ENCODE data around the gene CELF2. TPM values are rescaled to one million over a fixed set of nuclear protein-coding genes. Genes with fewer than 3 reads are reported as not detected.

The CELF2 gene
- total and polyA plus RNA-seq, 9 of the 15 experiments (the other 6 are each of a cell fraction or from before 2014, with no cell fraction given) = 4.0 to 20.3 (median 11.1) TPM

- TF ChIP-seq NR2C1 (IDR thresholded peaks at IDR 0.05) (no peak), NR2C1 (tag; IDR thresholded peaks at IDR 0.05) (no peak)
Observed at GRCh38 chr10:11183015-11183414, 165.3 kb downstream of the CELF2 start (continued).

DNA sequence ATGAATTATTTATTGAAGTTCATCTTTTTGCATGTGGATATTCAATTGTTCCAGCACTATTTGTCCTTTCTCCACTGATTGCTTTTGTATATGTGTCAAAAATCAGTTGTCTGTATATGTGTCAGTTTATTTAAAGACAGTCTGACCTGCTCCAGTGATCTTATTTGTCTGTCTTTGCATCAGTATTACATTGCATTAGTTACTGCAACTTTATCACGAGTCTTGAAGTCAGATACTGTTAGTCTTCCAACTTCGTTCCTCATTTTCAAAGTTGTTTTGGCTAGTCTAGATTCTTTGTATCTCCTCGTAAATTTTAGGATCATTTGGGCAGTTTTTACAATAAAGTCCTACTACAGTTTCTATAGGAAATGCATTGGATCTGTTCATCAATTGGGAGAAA, 166.4 kb downstream of the CELF2 start:
- H3K4me3 ChIP-seq = no peak overlapping the region
- intact Hi-C loops (cut with micrococcal nuclease) = no loop called here
- DNase-seq (ENCODE audit: extremely low read depth in 1 of 4, low spot score in 3 of 4) (no peak), FAIRE-seq (no peak), ATAC-seq (no peak)
- no peak overlapping the region for H3K9ac ChIP-seq (ENCODE audit: insufficient read depth in 1 of 2, low read depth in 2 of 2, low read length in 2 of 2)
- 46% methylated on average over 3 of the region's 3 CpGs for WGBS (ENCODE audit: insufficient coverage, low coverage, missing lambda C conversion rate)
- no peaks in the 10 kb centered on the region for H4K20me1 ChIP-seq (replicated peaks; ENCODE audit: control insufficient read depth, insufficient read depth, low read length)
- H3K9me3 ChIP-seq (replicated peaks; ENCODE audit: control insufficient read depth, insufficient read depth, low read depth, low read length) = peaks cover 5% of the 10 kb centered on the region; the same call in 1 of the 2 replicates
- H3K4me1 ChIP-seq (replicated peaks in 1 of 2; ENCODE audit: control insufficient read depth in 2 of 2, insufficient read depth in 2 of 2, low read length in 2 of 2) = peaks cover 0 to 15% of the 10 kb centered on the region in 2 experiments; a peak in 3 of 5 replicates
- H3K27ac ChIP-seq (ENCODE audit: extremely low read depth, low read depth, low read length) = no peak overlapping the region
- ChIA-PET POLR2A (no interaction called here), CTCF (ENCODE audit: low intra/inter-chr PET ratio) (no interaction called here)
- H3K9me1 ChIP-seq (ENCODE audit: control insufficient read depth, insufficient read depth, low read length) = no peaks in the 10 kb centered on the region
- H3K4me2 ChIP-seq (ENCODE audit: insufficient read depth, low read length) = no peak overlapping the region
- H3K79me2 ChIP-seq (ENCODE audit: control insufficient read depth, insufficient read depth, low read length) = peaks cover 9% of the 10 kb centered on the region; the same call in 1 of the 3 replicates
- no TSS peak for BruUV-seq (replicated peaks)
- no peak overlapping the region for H2AFZ ChIP-seq (ENCODE audit: low read depth, low read length)
- H3K36me3 ChIP-seq (ENCODE audit: control insufficient read depth, insufficient read depth, low read length) = peaks cover 3% of the 10 kb centered on the region; the same call in 2 of the 3 replicates
- no peaks in the 10 kb centered on the region for H3K27me3 ChIP-seq (ENCODE audit: control insufficient read depth in 2 of 2, insufficient read depth in 2 of 2, low read length in 2 of 2)
- in situ Hi-C loops (cut with MboI) = no loop called here
- no peak for TF ChIP-seq PTTG1 (tag; IDR thresholded peaks at IDR 0.05; ENCODE audit: low read depth)
- TF ChIP-seq, protein P1, sequence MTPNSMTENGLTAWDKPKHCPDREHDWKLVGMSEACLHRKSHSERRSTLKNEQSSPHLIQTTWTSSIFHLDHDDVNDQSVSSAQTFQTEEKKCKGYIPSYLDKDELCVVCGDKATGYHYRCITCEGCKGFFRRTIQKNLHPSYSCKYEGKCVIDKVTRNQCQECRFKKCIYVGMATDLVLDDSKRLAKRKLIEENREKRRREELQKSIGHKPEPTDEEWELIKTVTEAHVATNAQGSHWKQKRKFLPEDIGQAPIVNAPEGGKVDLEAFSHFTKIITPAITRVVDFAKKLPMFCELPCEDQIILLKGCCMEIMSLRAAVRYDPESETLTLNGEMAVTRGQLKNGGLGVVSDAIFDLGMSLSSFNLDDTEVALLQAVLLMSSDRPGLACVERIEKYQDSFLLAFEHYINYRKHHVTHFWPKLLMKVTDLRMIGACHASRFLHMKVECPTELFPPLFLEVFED (CRISPR knock-in tag; conservative IDR thresholded peaks at IDR 0.05) = no peak
- no peak for TF ChIP-seq CUX1 (CRISPR knock-in tag; IDR thresholded peaks at IDR 0.05)
- no peak for TF ChIP-seq ZNF79 (CRISPR knock-in tag; IDR thresholded peaks at IDR 0.05; ENCODE audit: low read depth)
- no peak for TF ChIP-seq RFX7 (CRISPR knock-in tag; IDR thresholded peaks at IDR 0.05)
- TF ChIP-seq, protein P2, sequence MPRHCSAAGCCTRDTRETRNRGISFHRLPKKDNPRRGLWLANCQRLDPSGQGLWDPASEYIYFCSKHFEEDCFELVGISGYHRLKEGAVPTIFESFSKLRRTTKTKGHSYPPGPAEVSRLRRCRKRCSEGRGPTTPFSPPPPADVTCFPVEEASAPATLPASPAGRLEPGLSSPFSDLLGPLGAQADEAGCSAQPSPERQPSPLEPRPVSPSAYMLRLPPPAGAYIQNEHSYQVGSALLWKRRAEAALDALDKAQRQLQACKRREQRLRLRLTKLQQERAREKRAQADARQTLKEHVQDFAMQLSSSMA (CRISPR knock-in tag; IDR thresholded peaks at IDR 0.05) = no peak
- no peak for TF ChIP-seq ZNF263 (CRISPR knock-in tag; IDR thresholded peaks at IDR 0.05; ENCODE audit: borderline replicate concordance)
- TF ChIP-seq, protein P3, sequence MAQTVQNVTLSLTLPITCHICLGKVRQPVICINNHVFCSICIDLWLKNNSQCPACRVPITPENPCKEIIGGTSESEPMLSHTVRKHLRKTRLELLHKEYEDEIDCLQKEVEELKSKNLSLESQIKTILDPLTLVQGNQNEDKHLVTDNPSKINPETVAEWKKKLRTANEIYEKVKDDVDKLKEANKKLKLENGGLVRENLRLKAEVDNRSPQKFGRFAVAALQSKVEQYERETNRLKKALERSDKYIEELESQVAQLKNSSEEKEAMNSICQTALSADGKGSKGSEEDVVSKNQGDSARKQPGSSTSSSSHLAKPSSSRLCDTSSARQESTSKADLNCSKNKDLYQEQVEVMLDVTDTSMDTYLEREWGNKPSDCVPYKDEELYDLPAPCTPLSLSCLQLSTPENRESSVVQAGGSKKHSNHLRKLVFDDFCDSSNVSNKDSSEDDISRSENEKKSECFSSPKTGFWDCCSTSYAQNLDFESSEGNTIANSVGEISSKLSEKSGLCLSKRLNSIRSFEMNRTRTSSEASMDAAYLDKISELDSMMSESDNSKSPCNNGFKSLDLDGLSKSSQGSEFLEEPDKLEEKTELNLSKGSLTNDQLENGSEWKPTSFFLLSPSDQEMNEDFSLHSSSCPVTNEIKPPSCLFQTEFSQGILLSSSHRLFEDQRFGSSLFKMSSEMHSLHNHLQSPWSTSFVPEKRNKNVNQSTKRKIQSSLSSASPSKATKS (CRISPR knock-in tag; IDR thresholded peaks at IDR 0.05) = no peak
- no peak for TF ChIP-seq NR2C1 (IDR thresholded peaks at IDR 0.05)
- no peak for TF ChIP-seq NR2C1 (tag; IDR thresholded peaks at IDR 0.05)

Measured in K562 (cell line).